HUES64 (cell line): ENCODE measurements around the gene PAQR8.
A peak's percentile ranks its signal among the peaks of the same experiment; 100 is the strongest.
"Not testable (repeated sequence)": the region's sequence is repeated elsewhere in the genome, so short reads cannot be mapped to it uniquely, and the experiment has no call there.

Experiments used
- H3K27ac ChIP-seq: 2 replicates; pipeline ENCODE4 v1.7.0; 2013; ENCODE audit warnings: low read depth, low read length, inconsistent platforms
- H3K27me3 ChIP-seq: 2 replicates; pipeline ENCODE4 v1.6.1; 2013; ENCODE audit warnings: mild to moderate bottlenecking, low read length; ENCODE audit not compliant: insufficient read depth
- H3K36me3 ChIP-seq: 2 replicates; pipeline ENCODE4 v1.6.1; 2013; ENCODE audit warnings: mild to moderate bottlenecking, low read length; ENCODE audit not compliant: insufficient read depth
- H3K4me1 ChIP-seq: 2 replicates; pipeline ENCODE4 v1.6.1; 2013; ENCODE audit warnings: mild to moderate bottlenecking, low read length, moderate library complexity; ENCODE audit not compliant: insufficient read depth
- H3K4me3 ChIP-seq: 2 replicates; pipeline ENCODE4 v1.5.1; 2013; ENCODE audit warnings: mild to moderate bottlenecking, low read length, moderate library complexity
- H3K9ac ChIP-seq: 2 replicates; pipeline ENCODE4 v1.6.1; 2013; ENCODE audit warnings: mild to moderate bottlenecking, low read depth, low read length
- H3K9me3 ChIP-seq: 2 replicates; pipeline ENCODE4 v1.6.1; 2013; ENCODE audit warnings: low read depth, low read length; ENCODE audit not compliant: insufficient read depth
- WGBS: fragments of 150-250, 120-280 bp; methylation state at CpG from one replicate; pipeline ENCODE4 v1.1.7; 2013; ENCODE audit warnings: missing lambda C conversion rate; 5-methylcytosine and 5-hydroxymethylcytosine counted together

PAQR8 gene

DNA sequence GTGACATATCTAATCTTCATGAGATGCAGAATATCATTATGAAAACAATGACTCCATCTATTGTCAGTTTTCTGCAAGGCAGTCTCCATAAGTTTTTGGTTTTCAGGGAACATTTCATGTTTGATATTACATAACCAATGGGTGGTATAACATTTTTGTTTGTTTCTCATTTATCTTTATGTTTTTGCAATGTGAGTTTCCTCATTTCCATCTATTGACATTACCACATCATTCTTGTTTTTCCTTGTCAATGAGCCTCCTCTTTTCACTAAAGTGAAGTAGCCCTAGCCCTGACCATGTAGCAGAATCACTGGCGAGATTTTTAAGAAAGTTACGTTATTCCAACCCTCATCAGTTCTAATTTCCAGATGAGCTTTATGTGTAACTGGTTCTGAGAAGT is 62.6 kb downstream of the PAQR8 start:
- Histone ChIP-seq H3K27me3 (no peaks in the 10 kb centered on the region), H3K4me3 (no peak overlapping the region; the same call in 1 of the 2 replicates)
- 100% methylated on average over 2 of the region's 2 CpGs for WGBS

DNA sequence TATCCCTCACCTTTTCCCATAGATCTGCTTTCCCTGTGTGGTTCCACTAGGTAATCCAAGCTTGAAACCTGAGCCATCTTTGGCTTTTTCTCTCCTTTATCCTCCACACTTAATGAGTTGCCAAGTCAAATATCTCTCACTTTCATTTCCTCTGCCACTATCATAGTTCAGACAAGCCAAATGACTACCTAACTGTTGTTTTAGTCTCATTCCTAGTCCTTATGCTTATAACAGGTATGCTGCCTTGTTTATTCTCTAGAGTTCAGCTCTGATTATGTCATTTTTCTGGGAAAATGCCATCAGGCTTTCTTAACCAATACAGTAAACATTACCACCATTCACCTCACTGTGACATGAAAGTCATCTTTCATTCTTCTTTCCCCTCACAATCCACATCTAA is 64.7 kb downstream of the PAQR8 start:
- no peak overlapping the region for H3K9ac ChIP-seq
- H3K27ac ChIP-seq: no peak overlapping the region
- no peak overlapping the region for H3K4me3 ChIP-seq
- no peaks in the 10 kb centered on the region for H3K27me3 ChIP-seq
- H3K9me3 ChIP-seq: no peaks in the 10 kb centered on the region
- H3K4me1 ChIP-seq: peaks cover 32% of the 10 kb centered on the region; the same call in 1 of the 2 replicates
- H3K36me3 ChIP-seq: peaks cover 3% of the 10 kb centered on the region; the same call in 1 of the 2 replicates

More for the DNA sequence above, 62.6 kb downstream of the PAQR8 start:
- Histone ChIP-seq H3K9me3 (no peaks in the 10 kb centered on the region), H3K27ac (peak overlapping the region; percentile 74), H3K36me3 (peaks cover 3% of the 10 kb centered on the region; the same call in 1 of the 2 replicates), H3K4me1 (peaks cover 32% of the 10 kb centered on the region; the same call in 1 of the 2 replicates), H3K9ac (peak overlapping the region; percentile 0; the same call in 1 of the 2 replicates)

DNA sequence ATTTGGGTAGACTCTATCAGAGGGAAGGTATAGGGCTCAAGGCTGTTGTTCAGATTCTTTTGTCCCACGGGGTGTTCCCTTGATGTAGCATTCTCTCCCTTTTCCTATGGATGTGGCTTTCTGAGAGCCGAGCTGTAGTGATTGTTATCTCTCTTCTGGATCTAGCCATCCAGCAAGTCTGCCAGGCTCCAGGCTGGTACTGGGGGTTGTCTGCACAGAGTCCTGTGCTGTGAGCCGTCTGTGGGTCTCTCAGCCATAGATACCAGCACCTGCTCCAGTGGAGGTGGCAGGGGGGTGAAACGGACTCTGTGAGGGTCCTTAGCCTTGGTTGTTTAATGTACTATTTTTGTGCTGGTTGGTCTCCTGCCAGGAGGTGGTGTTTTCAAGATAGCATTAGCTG is 71.3 kb downstream of the PAQR8 start:
- not testable (repeated sequence) for H3K9me3 ChIP-seq, H3K27ac ChIP-seq, H3K27me3 ChIP-seq, H3K4me3 ChIP-seq, H3K36me3 ChIP-seq, H3K9ac ChIP-seq, H3K4me1 ChIP-seq
- WGBS: 82% methylated on average over 4 of the region's 4 CpGs

- H3K9ac ChIP-seq: no peak overlapping the region
- no peak overlapping the region for H3K4me3 ChIP-seq
- no peaks in the 10 kb centered on the region for H3K27me3 ChIP-seq
- H3K9me3 ChIP-seq: no peaks in the 10 kb centered on the region
- H3K27ac ChIP-seq: no peak overlapping the region
- 98% methylated on average over 1 of the region's 1 CpG for WGBS
- peaks cover 6% of the 10 kb centered on the region; the same call in 1 of the 2 replicates for H3K36me3 ChIP-seq
- H3K4me1 ChIP-seq: peaks cover 6% of the 10 kb centered on the region; the same call in 1 of the 2 replicates
Measured at GRCh38 chr6:52435345-52435744, 73.4 kb downstream of the PAQR8 start.

GRCh38 chr6:52438926-52439325 is 77.0 kb downstream of the PAQR8 start:
- peaks cover 6% of the 10 kb centered on the region; the same call in 1 of the 2 replicates for H3K36me3 ChIP-seq
- no peaks in the 10 kb centered on the region for H3K27me3 ChIP-seq
- no peak overlapping the region for H3K4me3 ChIP-seq
- no peaks in the 10 kb centered on the region for H3K4me1 ChIP-seq
- H3K9me3 ChIP-seq: no peaks in the 10 kb centered on the region
- no peak overlapping the region for H3K9ac ChIP-seq
- no CpG with 5 or more reads among the region's 2 CpGs for WGBS
- H3K27ac ChIP-seq: no peak overlapping the region

DNA sequence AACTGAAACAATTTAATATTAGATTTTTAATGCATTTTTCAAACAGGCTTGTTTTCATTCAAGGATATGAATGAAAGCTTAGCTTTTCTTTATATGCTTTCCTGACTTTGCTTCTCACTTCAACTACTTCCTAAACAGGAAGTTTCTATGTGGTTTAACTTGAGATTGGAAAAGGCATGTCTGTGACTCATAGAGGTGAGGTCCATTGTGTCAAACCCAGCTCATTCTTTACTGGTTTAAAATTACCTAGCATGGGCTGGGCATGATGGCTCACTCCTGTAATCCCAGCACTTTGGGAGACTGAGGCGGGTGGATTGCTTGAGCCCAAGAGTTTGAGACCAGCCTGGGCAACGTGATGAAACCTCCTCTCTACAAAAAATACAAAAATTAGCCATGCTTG is 92.6 kb downstream of the PAQR8 start:
- H3K9ac ChIP-seq: no peak overlapping the region
- H3K4me3 ChIP-seq: no peak overlapping the region
- H3K4me1 ChIP-seq: peaks cover 5% of the 10 kb centered on the region; the same call in 1 of the 2 replicates
- peaks cover 9% of the 10 kb centered on the region; the same call in 1 of the 2 replicates for H3K9me3 ChIP-seq
- no peaks in the 10 kb centered on the region for H3K36me3 ChIP-seq
- no peaks in the 10 kb centered on the region for H3K27me3 ChIP-seq
- no peak overlapping the region for H3K27ac ChIP-seq
- WGBS: 71% methylated on average over 2 of the region's 2 CpGs

- WGBS: 90% methylated on average over 2 of the region's 2 CpGs
- Histone ChIP-seq H3K36me3 (no peaks in the 10 kb centered on the region), H3K4me1 (peaks cover 5% of the 10 kb centered on the region; the same call in 1 of the 2 replicates), H3K27ac (no peak overlapping the region), H3K27me3 (no peaks in the 10 kb centered on the region), H3K4me3 (no peak overlapping the region), H3K9ac (no peak overlapping the region), H3K9me3 (no peaks in the 10 kb centered on the region)
Measured at GRCh38 chr6:52457096-52457495, 95.1 kb downstream of the PAQR8 start.
